ENCODE data around the gene BNIP2.

- TF ChIP-seq CTCF (IDR thresholded peaks at IDR 0.05) (no peak), POLR2AphosphoS5 (IDR thresholded peaks at IDR 0.05; ENCODE audit: insufficient read depth in 1 of 2, low read depth in 1 of 2) (no peak), POLR2A (IDR thresholded peaks at IDR 0.05) (no peak)
These were observed 8.2 kb downstream of the BNIP2 start for GRCh38 chr15:59680870-59681269.
